Raji (cell line): ENCODE measurements around the gene MGME1.

Source experiments
- POLR2A ChIP-seq: IDR thresholded peaks from 2 replicates; pipeline ENCODE4 v1.6.1; 2011; ENCODE audit warnings: low read depth, low read length, control low read depth; ENCODE audit not compliant: insufficient read depth

MGME1 gene

GRCh38 chr20:17936761-17937732, 31.8 kb upstream of the MGME1 start:
- TF ChIP-seq POLR2A: no peak

GRCh38 chr20:17938871-17939619, 29.8 kb upstream of the MGME1 start:
- no peak for TF ChIP-seq POLR2A

- TF ChIP-seq POLR2A: no peak
Observed at GRCh38 chr20:17939622-17940223, 29.1 kb upstream of the MGME1 start.

- TF ChIP-seq POLR2A: no peak
Observed at GRCh38 chr20:17940224-17940971, 28.4 kb upstream of the MGME1 start.

GRCh38 chr20:17941087-17941825, 27.6 kb upstream of the MGME1 start:
- no peak for TF ChIP-seq POLR2A

GRCh38 chr20:17941826-17942196, 27.0 kb upstream of the MGME1 start:
- no peak for TF ChIP-seq POLR2A

- 0 out of 2 replicates have a peak, but pooled peaks have one; percentile 27 for TF ChIP-seq POLR2A
Observed at GRCh38 chr20:17943343-17943742, 25.5 kb upstream of the MGME1 start.

- TF ChIP-seq POLR2A: no peak
Observed at GRCh38 chr20:17944854-17945474, 23.9 kb upstream of the MGME1 start.

- no peak for TF ChIP-seq POLR2A
Observed at GRCh38 chr20:17946040-17946439, 22.8 kb upstream of the MGME1 start.

GRCh38 chr20:17946572-17947473, 22.0 kb upstream of the MGME1 start:
- TF ChIP-seq POLR2A: no peak

GRCh38 chr20:17947474-17947815, 21.4 kb upstream of the MGME1 start:
- TF ChIP-seq POLR2A: no peak

- TF ChIP-seq POLR2A: no peak
Observed at GRCh38 chr20:17948442-17948841, 20.4 kb upstream of the MGME1 start.

GRCh38 chr20:17949899-17950298, 18.9 kb upstream of the MGME1 start:
- TF ChIP-seq POLR2A: no peak
